ENCODE measurements around the gene MAD1L1. TPM values are rescaled to one million over a fixed set of nuclear protein-coding genes. Genes with fewer than 3 reads are reported as not detected.
"Not testable (repeated sequence)": the region's sequence is repeated elsewhere in the genome, so short reads cannot be mapped to it uniquely, and the experiment has no call there.

MAD1L1 gene
- total RNA-seq, 1 donor from 2014 or later = 32.7 TPM

GRCh38 chr7:1931256-1931950, 301.3 kb downstream of the MAD1L1 start:
- no peak for DNase-seq (ENCODE audit: extremely low spot score, unreplicated experiment)
- no peak overlapping the region for H3K27ac Mint-ChIP-seq (ENCODE audit: unreplicated experiment)

GRCh38 chr7:1930381-1931065, 302.2 kb downstream of the MAD1L1 start:
- Mint-ChIP-seq H3K9me3 (ENCODE audit: unreplicated experiment) (no peaks in the 10 kb centered on the region), H3K36me3 (ENCODE audit: unreplicated experiment) (peaks cover 2% of the 10 kb centered on the region), H3K4me3 (ENCODE audit: unreplicated experiment) (no peak overlapping the region), H3K27me3 (ENCODE audit: unreplicated experiment) (no peaks in the 10 kb centered on the region), H3K27ac (ENCODE audit: unreplicated experiment) (no peak overlapping the region), H3K4me1 (ENCODE audit: unreplicated experiment) (peaks cover 10% of the 10 kb centered on the region)
- no peak for DNase-seq (ENCODE audit: extremely low spot score, unreplicated experiment)
- TF ChIP-seq, protein P1, sequence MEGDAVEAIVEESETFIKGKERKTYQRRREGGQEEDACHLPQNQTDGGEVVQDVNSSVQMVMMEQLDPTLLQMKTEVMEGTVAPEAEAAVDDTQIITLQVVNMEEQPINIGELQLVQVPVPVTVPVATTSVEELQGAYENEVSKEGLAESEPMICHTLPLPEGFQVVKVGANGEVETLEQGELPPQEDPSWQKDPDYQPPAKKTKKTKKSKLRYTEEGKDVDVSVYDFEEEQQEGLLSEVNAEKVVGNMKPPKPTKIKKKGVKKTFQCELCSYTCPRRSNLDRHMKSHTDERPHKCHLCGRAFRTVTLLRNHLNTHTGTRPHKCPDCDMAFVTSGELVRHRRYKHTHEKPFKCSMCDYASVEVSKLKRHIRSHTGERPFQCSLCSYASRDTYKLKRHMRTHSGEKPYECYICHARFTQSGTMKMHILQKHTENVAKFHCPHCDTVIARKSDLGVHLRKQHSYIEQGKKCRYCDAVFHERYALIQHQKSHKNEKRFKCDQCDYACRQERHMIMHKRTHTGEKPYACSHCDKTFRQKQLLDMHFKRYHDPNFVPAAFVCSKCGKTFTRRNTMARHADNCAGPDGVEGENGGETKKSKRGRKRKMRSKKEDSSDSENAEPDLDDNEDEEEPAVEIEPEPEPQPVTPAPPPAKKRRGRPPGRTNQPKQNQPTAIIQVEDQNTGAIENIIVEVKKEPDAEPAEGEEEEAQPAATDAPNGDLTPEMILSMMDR (IDR thresholded peaks at IDR 0.05) = no peak

More at GRCh38 chr7:1931256-1931950, 301.3 kb downstream of the MAD1L1 start:
- no peaks in the 10 kb centered on the region for H3K9me3 Mint-ChIP-seq (ENCODE audit: unreplicated experiment)
- TF ChIP-seq, protein P1 (IDR thresholded peaks at IDR 0.05) = no peak
- peaks cover 7% of the 10 kb centered on the region for H3K4me1 Mint-ChIP-seq (ENCODE audit: unreplicated experiment)
- no peaks in the 10 kb centered on the region for H3K27me3 Mint-ChIP-seq (ENCODE audit: unreplicated experiment)
- H3K4me3 Mint-ChIP-seq (ENCODE audit: unreplicated experiment) = no peak overlapping the region
- peaks cover 2% of the 10 kb centered on the region for H3K36me3 Mint-ChIP-seq (ENCODE audit: unreplicated experiment)

- peaks cover 16% of the 10 kb centered on the region for H3K4me1 Mint-ChIP-seq (ENCODE audit: unreplicated experiment)
- not testable (repeated sequence) for H3K27me3 Mint-ChIP-seq (ENCODE audit: unreplicated experiment); DNase-seq (ENCODE audit: extremely low spot score, unreplicated experiment); H3K9me3 Mint-ChIP-seq (ENCODE audit: unreplicated experiment); H3K36me3 Mint-ChIP-seq (ENCODE audit: unreplicated experiment); H3K4me3 Mint-ChIP-seq (ENCODE audit: unreplicated experiment); H3K27ac Mint-ChIP-seq (ENCODE audit: unreplicated experiment)
Observed at GRCh38 chr7:1929349-1929925, 303.3 kb downstream of the MAD1L1 start.

DNA sequence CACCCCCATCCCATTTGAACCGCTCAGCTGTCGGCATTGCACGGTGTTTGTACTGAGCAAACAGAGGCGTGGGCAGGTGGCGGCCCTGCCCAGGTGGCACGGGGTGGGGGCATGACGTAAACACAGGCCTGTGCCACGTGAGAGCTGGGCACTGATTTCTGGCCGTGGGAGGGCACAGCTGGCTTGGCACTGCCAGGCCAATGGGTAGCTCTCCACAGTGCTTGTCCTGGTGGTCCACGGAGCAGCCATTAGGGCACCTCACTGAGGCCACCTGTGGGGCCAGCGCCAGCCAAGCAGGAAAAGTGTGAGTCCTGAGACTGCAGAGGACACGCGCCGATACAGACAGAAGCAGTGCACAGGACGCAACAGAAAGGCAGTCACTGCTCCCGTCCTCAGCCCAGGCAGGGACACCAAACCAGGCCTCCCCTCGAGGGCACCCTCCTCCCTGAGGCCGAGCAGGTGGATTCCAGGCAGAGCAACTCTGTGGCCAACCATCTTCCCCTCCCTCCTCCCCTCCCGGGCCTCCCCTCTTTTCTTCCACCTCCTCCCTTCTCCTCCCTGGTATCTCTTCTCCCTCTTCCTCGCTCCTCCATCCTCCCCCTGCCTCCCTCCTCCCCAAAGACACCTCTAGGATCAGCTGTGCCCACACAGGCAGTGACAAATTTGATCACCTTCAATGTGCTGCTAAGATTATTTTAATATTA, 303.9 kb downstream of the MAD1L1 start:
- Mint-ChIP-seq H3K4me1 (ENCODE audit: unreplicated experiment) (peaks cover 22% of the 10 kb centered on the region), H3K9me3 (ENCODE audit: unreplicated experiment) (no peaks in the 10 kb centered on the region), H3K27me3 (ENCODE audit: unreplicated experiment) (no peaks in the 10 kb centered on the region), H3K27ac (ENCODE audit: unreplicated experiment) (no peak overlapping the region), H3K36me3 (ENCODE audit: unreplicated experiment) (no peaks in the 10 kb centered on the region), H3K4me3 (ENCODE audit: unreplicated experiment) (no peak overlapping the region)
- no peak for DNase-seq (ENCODE audit: extremely low spot score, unreplicated experiment)
- TF ChIP-seq, protein P1 (IDR thresholded peaks at IDR 0.05) = no peak

- H3K27ac Mint-ChIP-seq (ENCODE audit: unreplicated experiment) = no peak overlapping the region
- TF ChIP-seq, protein P1 (IDR thresholded peaks at IDR 0.05) = no peak
- H3K36me3 Mint-ChIP-seq (ENCODE audit: unreplicated experiment) = no peaks in the 10 kb centered on the region
Observed at GRCh38 chr7:1927937-1928644, 304.7 kb downstream of the MAD1L1 start.

More at GRCh38 chr7:1927937-1928644, 304.7 kb downstream of the MAD1L1 start:
- H3K4me1 Mint-ChIP-seq (ENCODE audit: unreplicated experiment) = peaks cover 23% of the 10 kb centered on the region
- H3K27me3 Mint-ChIP-seq (ENCODE audit: unreplicated experiment) = no peaks in the 10 kb centered on the region
- no peak for DNase-seq (ENCODE audit: extremely low spot score, unreplicated experiment)
- H3K9me3 Mint-ChIP-seq (ENCODE audit: unreplicated experiment) = no peaks in the 10 kb centered on the region
- H3K4me3 Mint-ChIP-seq (ENCODE audit: unreplicated experiment) = no peak overlapping the region

Measured in osteocyte (in vitro differentiated cells).